Eye (tissue), 1 donor: Measurements from ENCODE around the gene IL9.
"Not testable (repeated sequence)": the region's sequence is repeated elsewhere in the genome, so short reads cannot be mapped to it uniquely, and the experiment has no call there.

Experiments
- DNase-seq: peaks from one replicate; pipeline ENCODE4 v3.0.0-alpha.2; 2015

The IL9 gene

GRCh38 chr5:135867599-135867998 is 28.0 kb downstream of the IL9 start:
- DNase-seq = no peak

- no peak for DNase-seq
Measured at GRCh38 chr5:135866016-135866415, 29.6 kb downstream of the IL9 start.

GRCh38 chr5:135864503-135865435 is 30.9 kb downstream of the IL9 start:
- DNase-seq = no peak

GRCh38 chr5:135862744-135863143 is 32.9 kb downstream of the IL9 start:
- no peak for DNase-seq

- DNase-seq = no peak
Measured at GRCh38 chr5:135862086-135862485, 33.6 kb downstream of the IL9 start.

- no peak for DNase-seq
Measured at GRCh38 chr5:135861641-135862040, 34.0 kb downstream of the IL9 start.

GRCh38 chr5:135859641-135860040 is 36.0 kb downstream of the IL9 start:
- no peak for DNase-seq

- not testable (repeated sequence) for DNase-seq
Measured at GRCh38 chr5:135859186-135859585, 36.5 kb downstream of the IL9 start.

- no peak for DNase-seq
Measured at GRCh38 chr5:135857630-135858311, 37.9 kb downstream of the IL9 start.

- DNase-seq = no peak
Measured at GRCh38 chr5:135851915-135852845, 43.5 kb downstream of the IL9 start.

GRCh38 chr5:135851186-135851914 is 44.3 kb downstream of the IL9 start:
- DNase-seq = no peak

GRCh38 chr5:135850671-135851070 is 45.0 kb downstream of the IL9 start:
- no peak for DNase-seq

GRCh38 chr5:135850231-135850630 is 45.4 kb downstream of the IL9 start:
- no peak for DNase-seq

- DNase-seq = no peak
Measured at GRCh38 chr5:135847976-135848375, 47.7 kb downstream of the IL9 start.

- no peak for DNase-seq
Measured at GRCh38 chr5:135846311-135846710, 49.3 kb downstream of the IL9 start.

GRCh38 chr5:135843571-135844337 is 51.9 kb downstream of the IL9 start:
- no peak for DNase-seq

GRCh38 chr5:135842737-135843136 is 52.9 kb downstream of the IL9 start:
- no peak for DNase-seq
